ENCODE measurements around the gene ARHGAP29. TPM values are rescaled to one million over a fixed set of nuclear protein-coding genes. Genes with fewer than 3 reads are reported as not detected.
A peak's percentile ranks its signal among the peaks of the same experiment; 100 is the strongest.

ARHGAP29 gene
- total and polyA plus RNA-seq, 2 of the 4 experiments (the other 2 are of a cell fraction): 19.1 to 30.3 TPM

- TF ChIP-seq RCOR1 (IDR thresholded peaks at IDR 0.05; ENCODE audit: insufficient replicate concordance, low read length) (no peak), CEBPB (IDR thresholded peaks at IDR 0.05; ENCODE audit: low read depth, low read length) (peak; percentile 40; the same call in 1 of the 2 replicates), BHLHE40 (IDR thresholded peaks at IDR 0.05; ENCODE audit: low read depth, low read length) (no peak), USF2 (IDR thresholded peaks at IDR 0.05; ENCODE audit: low read depth, low read length) (no peak)
- no peaks in the 10 kb centered on the region for H3K27me3 ChIP-seq (ENCODE audit: control insufficient read depth, insufficient read depth, low read length)
- H2AFZ ChIP-seq (replicated peaks; ENCODE audit: low read length, poor library complexity): no peak overlapping the region
- no peak overlapping the region for H2BK120ac ChIP-seq (ENCODE audit: low read depth, low read length)
- no peaks in the 10 kb centered on the region for H3K9me3 ChIP-seq (ENCODE audit: control insufficient read depth, insufficient read depth, low read length)
- H4K5ac ChIP-seq (ENCODE audit: low read depth, low read length): no peak overlapping the region
- intact Hi-C loops (cut with micrococcal nuclease): no loop called here
- H3K4me3 ChIP-seq (ENCODE audit: insufficient read depth, low read depth, low read length): no peak overlapping the region
- H4K8ac ChIP-seq (ENCODE audit: low read depth in 2 of 2, low read length in 2 of 2): no peak overlapping the region
- no peak overlapping the region for H3K4me2 ChIP-seq (ENCODE audit: low read depth, low read length)
- H3K56ac ChIP-seq (ENCODE audit: extremely low read depth, insufficient read depth, low read length): no peak overlapping the region
- H3K4me1 ChIP-seq (ENCODE audit: control insufficient read depth, insufficient read depth, low read length): no peaks in the 10 kb centered on the region; the same call in 1 of the 2 replicates
- no peak overlapping the region for H2BK15ac ChIP-seq (ENCODE audit: low read depth, low read length)
- CTCF ChIA-PET: no interaction called here
- H3K4ac ChIP-seq (ENCODE audit: low read depth, low read length): no peak overlapping the region
- POLR2A ChIA-PET (ENCODE audit: unreplicated experiment): no interaction called here
- no peaks in the 10 kb centered on the region for H4K20me1 ChIP-seq (ENCODE audit: insufficient read depth, low read length)
- no peak overlapping the region for H2BK5ac ChIP-seq (ENCODE audit: low read depth, low read length, poor library complexity, severe bottlenecking)
- no peak overlapping the region for H3K23ac ChIP-seq (ENCODE audit: low read depth, low read length)
- H2AK5ac ChIP-seq (ENCODE audit: low read depth, low read length): no peak overlapping the region
- BruUV-seq (replicated peaks): no TSS peak
- DNase-seq: peak; percentile 58
- H3K14ac ChIP-seq (replicated peaks; ENCODE audit: low read depth, low read length): no peak overlapping the region
- H3K36me3 ChIP-seq (ENCODE audit: control insufficient read depth, insufficient read depth, low read length): peaks cover 4% of the 10 kb centered on the region
- H2BK20ac ChIP-seq (ENCODE audit: low read depth, low read length): no peak overlapping the region
- dilution Hi-C loops (cut with HindIII; ENCODE audit: low sequenced_read_pairs, unreplicated experiment): no loop called here
- in situ Hi-C loops (cut with MboI; ENCODE audit: low sequenced_read_pairs): no loop called here
- H3K18ac ChIP-seq (ENCODE audit: low read depth, low read length): no peak overlapping the region
- no peak for ATAC-seq (ENCODE audit: low read depth)
- H3K9ac ChIP-seq (ENCODE audit: low read depth, low read length): no peak overlapping the region
- H3K79me1 ChIP-seq (ENCODE audit: low read depth in 1 of 2, low read length in 2 of 2): peaks cover 0 to 11% of the 10 kb centered on the region in 2 experiments; a peak in 2 of 4 replicates
- H3K27ac ChIP-seq (ENCODE audit: insufficient read depth, low read length): no peak overlapping the region
- H4K91ac ChIP-seq (ENCODE audit: insufficient read depth, low read depth, low read length): no peak overlapping the region
- H3K9me1 ChIP-seq (ENCODE audit: insufficient read depth, low read length): peaks cover 4% of the 10 kb centered on the region; the same call in 1 of the 2 replicates
- H2AK9ac ChIP-seq (replicated peaks; ENCODE audit: low read depth, low read length, poor library complexity): no peak overlapping the region
These were observed 28.0 kb downstream of the ARHGAP29 start for GRCh38 chr1:94209425-94209824.

All from IMR-90 (cell line).